CD4-positive, alpha-beta T cell treated with Interleukin-6 for 4 hours (primary cell): Measurements from ENCODE around the gene HS1BP3.

Experiments used
- DNase-seq: peaks from one replicate; pipeline ENCODE4 v3.0.0-alpha.2; 2020; ENCODE audit warnings: mixed read lengths

Gene HS1BP3

GRCh38 chr2:20663196-20664070 is 12.5 kb upstream of the HS1BP3 start:
- no peak for DNase-seq

GRCh38 chr2:20662308-20662937 is 11.5 kb upstream of the HS1BP3 start:
- no peak for DNase-seq

GRCh38 chr2:20661421-20662307 is 10.8 kb upstream of the HS1BP3 start:
- peak; percentile 69 for DNase-seq

GRCh38 chr2:20660506-20661420 is 9.9 kb upstream of the HS1BP3 start:
- no peak for DNase-seq

- DNase-seq: no peak
Measured at GRCh38 chr2:20657522-20658235, 6.8 kb upstream of the HS1BP3 start.

- no peak for DNase-seq
Measured at GRCh38 chr2:20656561-20656960, 5.7 kb upstream of the HS1BP3 start.

GRCh38 chr2:20654535-20654813 is 3.6 kb upstream of the HS1BP3 start:
- no peak for DNase-seq

GRCh38 chr2:20653695-20654534 is 3.0 kb upstream of the HS1BP3 start:
- DNase-seq: no peak

GRCh38 chr2:20652673-20653575 is 2.0 kb upstream of the HS1BP3 start:
- DNase-seq: no peak

GRCh38 chr2:20652141-20652540 is 1.2 kb upstream of the HS1BP3 start:
- DNase-seq: no peak

GRCh38 chr2:20651731-20652099 is 817 bp upstream of the HS1BP3 start:
- DNase-seq: no peak

- peak; percentile 40 for DNase-seq
Measured at GRCh38 chr2:20650393-20650876, 463 bp downstream of the HS1BP3 start.

- no peak for DNase-seq
Measured at GRCh38 chr2:20649976-20650375, 922 bp downstream of the HS1BP3 start.

- no peak for DNase-seq
Measured at GRCh38 chr2:20649576-20649975, 1.3 kb downstream of the HS1BP3 start.

- no peak for DNase-seq
Measured at GRCh38 chr2:20648831-20649230, 2.1 kb downstream of the HS1BP3 start.

- DNase-seq: no peak
Measured at GRCh38 chr2:20648206-20648605, 2.7 kb downstream of the HS1BP3 start.

- DNase-seq: no peak
Measured at GRCh38 chr2:20647738-20648137, 3.2 kb downstream of the HS1BP3 start.

GRCh38 chr2:20647211-20647610 is 3.7 kb downstream of the HS1BP3 start:
- DNase-seq: no peak

- no peak for DNase-seq
Measured at GRCh38 chr2:20646446-20646845, 4.5 kb downstream of the HS1BP3 start.

GRCh38 chr2:20645761-20646160 is 5.1 kb downstream of the HS1BP3 start:
- no peak for DNase-seq
